HEK293 (cell line): ENCODE data around the gene RASA3.

Experiments used
- CTCF ChIA-PET: fragments of 350-600 bp; formaldehyde crosslinking; extraction: SDS; loops from one replicate; lab custom pipeline; 2021; ENCODE audit warnings: antibody characterized with exemption; lab: Yijun Ruan, JAX
- POLR2A ChIA-PET: fragments of 300-600 bp; formaldehyde crosslinking; extraction: SDS; loops from one replicate; lab custom pipeline; 2020; ENCODE audit warnings: antibody characterized with exemption, inconsistent platforms; lab: Yijun Ruan, JAX
- H3K27ac ChIP-seq: fragments of 200-500 bp; sonication (Bioruptor generic); 2 replicates; pipeline ENCODE4 v1.5.1; 2014; ENCODE audit warnings: low read depth, low read length, control low read depth, inconsistent platforms; ENCODE audit errors: extremely low read depth
- H3K36me3 ChIP-seq, 2 experiments: fragments of 200-500 bp in 1 of 2; sonication (Bioruptor generic) in 1 of 2; 1 replicate in 1 of 2; 2 replicates in 1 of 2; pipeline ENCODE4 v1.5.1; 2014 to 2017; ENCODE audit warnings: inconsistent platforms in 2 of 2, low read length in 2 of 2; ENCODE audit not compliant: control insufficient read depth in 2 of 2, insufficient read depth in 1 of 2
- H3K4me1 ChIP-seq: fragments of 200-500 bp; sonication (Bioruptor generic); 2 replicates; pipeline ENCODE4 v1.5.1; 2014; ENCODE audit warnings: mild to moderate bottlenecking, low read length, inconsistent platforms; ENCODE audit not compliant: control insufficient read depth, insufficient read depth
- H3K4me3 ChIP-seq: 2 replicates; pipeline ENCODE4 v1.5.1; 2011; ENCODE audit warnings: low read depth, mild to moderate bottlenecking, control low read depth, low read length, moderate library complexity
- H3K9me3 ChIP-seq: fragments of 200-500 bp; sonication (Bioruptor generic); 2 replicates; pipeline ENCODE4 v1.5.1; 2014; ENCODE audit warnings: low read depth, low read length, inconsistent platforms; ENCODE audit not compliant: control insufficient read depth, insufficient read depth
- KLF7 ChIP-seq: fragments of 450-650 bp; formaldehyde crosslinking; IDR thresholded peaks from 2 replicates; pipeline ENCODE4 v1.5.1; 2016; ENCODE audit warnings: missing biosample characterization, missing genetic modification characterization, borderline replicate concordance
- MEIS1 ChIP-seq: sonication (generic); formaldehyde crosslinking; IDR thresholded peaks from 2 replicates; pipeline ENCODE4 v1.8.1; 2022; ENCODE audit warnings: missing genetic modification reagents, mild to moderate bottlenecking, borderline replicate concordance
- MYNN ChIP-seq: fragments of 450-650 bp; formaldehyde crosslinking; IDR thresholded peaks from 2 replicates; pipeline ENCODE4 v1.5.1; 2016; ENCODE audit warnings: missing biosample characterization, missing genetic modification characterization, borderline replicate concordance
- PRDM2 ChIP-seq: fragments of 450-650 bp; formaldehyde crosslinking; IDR thresholded peaks from 2 replicates; pipeline ENCODE4 v1.5.1; 2016; ENCODE audit warnings: missing biosample characterization, missing genetic modification characterization, borderline replicate concordance
- ZBTB21 ChIP-seq: fragments of 450-650 bp; formaldehyde crosslinking; IDR thresholded peaks from 2 replicates; pipeline ENCODE4 v1.5.1; 2017; ENCODE audit warnings: missing biosample characterization, missing genetic modification characterization
- ZNF169 ChIP-seq: fragments of 450-650 bp; formaldehyde crosslinking; IDR thresholded peaks from 2 replicates; pipeline ENCODE4 v1.5.1; 2016; ENCODE audit warnings: missing biosample characterization, missing genetic modification characterization
- ZNF19 ChIP-seq: fragments of 450-650 bp; formaldehyde crosslinking; IDR thresholded peaks from 2 replicates; pipeline ENCODE4; 2016; ENCODE audit warnings: missing biosample characterization, missing genetic modification characterization, low read depth
- ZNF248 ChIP-seq: fragments of 450-650 bp; formaldehyde crosslinking; IDR thresholded peaks from 2 replicates; pipeline ENCODE4 v1.5.1; 2017; ENCODE audit warnings: missing biosample characterization, missing genetic modification characterization
- ZNF350 ChIP-seq: fragments of 450-650 bp; formaldehyde crosslinking; IDR thresholded peaks from 2 replicates; pipeline ENCODE4 v1.5.0; 2017; ENCODE audit warnings: missing biosample characterization, mild to moderate bottlenecking, missing genetic modification characterization
- ZNF37A ChIP-seq: fragments of 450-650 bp; IDR thresholded peaks from 2 replicates; pipeline ENCODE4 v1.5.1; 2018; ENCODE audit warnings: missing biosample characterization, missing genetic modification characterization
- ZNF48 ChIP-seq: fragments of 450-650 bp; formaldehyde crosslinking; IDR thresholded peaks from 2 replicates; pipeline ENCODE4 v1.5.1; 2016; ENCODE audit warnings: missing biosample characterization, missing genetic modification characterization
- ZNF501 ChIP-seq: fragments of 450-650 bp; formaldehyde crosslinking; IDR thresholded peaks from 2 replicates; pipeline ENCODE4 v1.5.1; 2016; ENCODE audit warnings: missing biosample characterization, missing genetic modification characterization
- ZNF544 ChIP-seq: fragments of 450-650 bp; formaldehyde crosslinking; IDR thresholded peaks from 2 replicates; pipeline ENCODE4 v1.5.0; 2017; ENCODE audit warnings: missing biosample characterization, missing genetic modification characterization
- ZNF549 ChIP-seq: fragments of 450-650 bp; IDR thresholded peaks from 2 replicates; pipeline ENCODE4 v1.5.1; 2018; ENCODE audit warnings: missing biosample characterization, missing genetic modification characterization, mild to moderate bottlenecking, inconsistent platforms, moderate library complexity
- ZNF600 ChIP-seq: fragments of 450-650 bp; formaldehyde crosslinking; IDR thresholded peaks from 2 replicates; pipeline ENCODE4 v1.5.1; 2016; ENCODE audit warnings: missing biosample characterization, missing genetic modification characterization
- ZNF629 ChIP-seq: fragments of 450-650 bp; formaldehyde crosslinking; IDR thresholded peaks from 2 replicates; pipeline ENCODE4 v1.5.1; 2017; ENCODE audit warnings: missing biosample characterization, missing genetic modification characterization
- ZNF670 ChIP-seq: fragments of 450-650 bp; formaldehyde crosslinking; IDR thresholded peaks from 2 replicates; pipeline ENCODE4 v1.5.1; 2016; ENCODE audit warnings: missing biosample characterization, missing genetic modification characterization, low read depth
- ZNF785 ChIP-seq: fragments of 450-650 bp; formaldehyde crosslinking; IDR thresholded peaks from 2 replicates; pipeline ENCODE4 v1.5.1; 2016; ENCODE audit warnings: missing biosample characterization, missing genetic modification characterization
- ZNF837 ChIP-seq: fragments of 450-650 bp; formaldehyde crosslinking; IDR thresholded peaks from 2 replicates; pipeline ENCODE4 v1.5.1; 2016; ENCODE audit warnings: missing biosample characterization, missing genetic modification characterization

Gene RASA3

GRCh38 chr13:114045113-114045735 lies 87.2 kb downstream of the RASA3 start:
- H3K36me3 ChIP-seq = no peaks in the 10 kb centered on the region
- no peak overlapping the region for H3K27ac ChIP-seq
- POLR2A ChIA-PET = no interaction called here
- CTCF ChIA-PET = interaction anchor here (1.1 kb wide), 1 partner anchor 11 kb away, joined by 5 read pairs; no protein-coding TSS in a partner anchor
- TF ChIP-seq ZNF350 (no peak), KLF7 (no peak), ZBTB21 (tag by site-specific recombination) (no peak), ZNF629 (tag by site-specific recombination) (no peak), ZNF670 (tag by site-specific recombination) (no peak), ZNF600 (no peak), ZNF48 (tag by site-specific recombination) (no peak), ZNF501 (tag by site-specific recombination) (no peak), ZNF785 (tag by site-specific recombination) (no peak)
- no peaks in the 10 kb centered on the region for H3K4me1 ChIP-seq
- H3K4me3 ChIP-seq = no peak overlapping the region
- H3K9me3 ChIP-seq = no peaks in the 10 kb centered on the region

- TF ChIP-seq KLF7 (no peak), MEIS1 (CRISPR knock-in tag) (no peak), MYNN (tag by site-specific recombination) (no peak), ZNF670 (tag by site-specific recombination) (no peak), ZNF544 (tag by site-specific recombination) (no peak), PRDM2 (no peak), ZNF248 (tag by site-specific recombination) (no peak), ZNF169 (no peak), ZNF837 (no peak), ZNF37A (tag by site-specific recombination) (no peak), ZNF19 (tag by site-specific recombination) (no peak), ZNF549 (tag by site-specific recombination) (no peak)
- TF ChIP-seq, all 188 proteins: peak for 0
- Histone ChIP-seq H3K9me3 (no peaks in the 10 kb centered on the region), H3K36me3 (no peaks in the 10 kb centered on the region), H3K4me1 (no peaks in the 10 kb centered on the region), H3K4me3 (no peak overlapping the region), H3K27ac (no peak overlapping the region)
- ChIA-PET POLR2A (no interaction called here), CTCF (no interaction called here)
Measured at GRCh38 chr13:114044486-114044885, 87.9 kb downstream of the RASA3 start.
